ENCODE measurements around the gene RTN4RL1.

The RTN4RL1 gene

GRCh38 chr17:1995907-1996799 is 29.0 kb downstream of the RTN4RL1 start:
- H3F3A ChIP-seq (ENCODE audit: insufficient read depth) = no peaks in the 10 kb centered on the region
- no peak overlapping the region for H3K27ac ChIP-seq (ENCODE audit: low read depth, low read length)
- no peak overlapping the region for H3K9ac ChIP-seq (ENCODE audit: low read length)
- H4K20me1 ChIP-seq (ENCODE audit: low read depth, low read length) = no peaks in the 10 kb centered on the region
- H3K27me3 ChIP-seq (ENCODE audit: low read length) = no peaks in the 10 kb centered on the region
- H3K4me3 ChIP-seq (ENCODE audit: insufficient read depth, low read length, poor library complexity, severe bottlenecking) = no peak overlapping the region
- H3K4me2 ChIP-seq (ENCODE audit: low read depth, low read length, poor library complexity, severe bottlenecking) = no peak overlapping the region
- H3K9me2 ChIP-seq (replicated peaks; ENCODE audit: insufficient read depth, low read length) = no peaks in the 10 kb centered on the region
- no peak overlapping the region for H2AFZ ChIP-seq (ENCODE audit: low read depth, low read length, severe bottlenecking)
- H3K9me3 ChIP-seq (ENCODE audit: insufficient read depth, low read length) = no peaks in the 10 kb centered on the region
- TF ChIP-seq CTCF (IDR thresholded peaks at IDR 0.05; ENCODE audit: insufficient read depth, low read length, poor library complexity, severe bottlenecking) (no peak), EZH2phosphoT487 (conservative IDR thresholded peaks at IDR 0.05; ENCODE audit: low read length) (no peak)
- no peaks in the 10 kb centered on the region for H3K79me2 ChIP-seq (ENCODE audit: insufficient read depth, low read length)
- H3K36me3 ChIP-seq (ENCODE audit: low read length) = no peaks in the 10 kb centered on the region

GRCh38 chr17:1995321-1995892 is 29.7 kb downstream of the RTN4RL1 start:
- H3K9ac ChIP-seq (ENCODE audit: low read length) = no peak overlapping the region
- no peak overlapping the region for H3K4me3 ChIP-seq (ENCODE audit: insufficient read depth, low read length, poor library complexity, severe bottlenecking)
- no peaks in the 10 kb centered on the region for H3K9me3 ChIP-seq (ENCODE audit: insufficient read depth, low read length)
- no peaks in the 10 kb centered on the region for H3K36me3 ChIP-seq (ENCODE audit: low read length)
- TF ChIP-seq CTCF (IDR thresholded peaks at IDR 0.05; ENCODE audit: insufficient read depth, low read length, poor library complexity, severe bottlenecking) (no peak), EZH2phosphoT487 (conservative IDR thresholded peaks at IDR 0.05; ENCODE audit: low read length) (no peak)
- H4K20me1 ChIP-seq (ENCODE audit: low read depth, low read length) = no peaks in the 10 kb centered on the region
- H3K4me2 ChIP-seq (ENCODE audit: low read depth, low read length, poor library complexity, severe bottlenecking) = no peak overlapping the region
- H3K9me2 ChIP-seq (replicated peaks; ENCODE audit: insufficient read depth, low read length) = no peaks in the 10 kb centered on the region
- H3K79me2 ChIP-seq (ENCODE audit: insufficient read depth, low read length) = no peaks in the 10 kb centered on the region
- no peaks in the 10 kb centered on the region for H3K27me3 ChIP-seq (ENCODE audit: low read length)
- H3F3A ChIP-seq (ENCODE audit: insufficient read depth) = no peaks in the 10 kb centered on the region
- H3K27ac ChIP-seq (ENCODE audit: low read depth, low read length) = no peak overlapping the region
- H2AFZ ChIP-seq (ENCODE audit: low read depth, low read length, severe bottlenecking) = no peak overlapping the region

- no peaks in the 10 kb centered on the region for H3K9me2 ChIP-seq (replicated peaks; ENCODE audit: insufficient read depth, low read length)
- no peak overlapping the region for H2AFZ ChIP-seq (ENCODE audit: low read depth, low read length, severe bottlenecking)
- no peaks in the 10 kb centered on the region for H3K27me3 ChIP-seq (ENCODE audit: low read length)
- H4K20me1 ChIP-seq (ENCODE audit: low read depth, low read length) = no peaks in the 10 kb centered on the region
- TF ChIP-seq EZH2phosphoT487 (conservative IDR thresholded peaks at IDR 0.05; ENCODE audit: low read length) (no peak), CTCF (IDR thresholded peaks at IDR 0.05; ENCODE audit: insufficient read depth, low read length, poor library complexity, severe bottlenecking) (no peak)
- H3K36me3 ChIP-seq (ENCODE audit: low read length) = no peaks in the 10 kb centered on the region
- no peak overlapping the region for H3K4me3 ChIP-seq (ENCODE audit: insufficient read depth, low read length, poor library complexity, severe bottlenecking)
- no peaks in the 10 kb centered on the region for H3K9me3 ChIP-seq (ENCODE audit: insufficient read depth, low read length)
- H3K27ac ChIP-seq (ENCODE audit: low read depth, low read length) = no peak overlapping the region
- no peak overlapping the region for H3K4me2 ChIP-seq (ENCODE audit: low read depth, low read length, poor library complexity, severe bottlenecking)
- H3F3A ChIP-seq (ENCODE audit: insufficient read depth) = no peaks in the 10 kb centered on the region
- H3K9ac ChIP-seq (ENCODE audit: low read length) = no peak overlapping the region
- no peaks in the 10 kb centered on the region for H3K79me2 ChIP-seq (ENCODE audit: insufficient read depth, low read length)
Observed at GRCh38 chr17:1994707-1995106, 30.4 kb downstream of the RTN4RL1 start.

Measured in SU-DHL-6 (cell line).